ENCODE measurements around the gene DKKL1.
A peak's percentile ranks its signal among the peaks of the same experiment; 100 is the strongest.
"Not testable (repeated sequence)": the region's sequence is repeated elsewhere in the genome, so short reads cannot be mapped to it uniquely, and the experiment has no call there.

Gene DKKL1

DNA sequence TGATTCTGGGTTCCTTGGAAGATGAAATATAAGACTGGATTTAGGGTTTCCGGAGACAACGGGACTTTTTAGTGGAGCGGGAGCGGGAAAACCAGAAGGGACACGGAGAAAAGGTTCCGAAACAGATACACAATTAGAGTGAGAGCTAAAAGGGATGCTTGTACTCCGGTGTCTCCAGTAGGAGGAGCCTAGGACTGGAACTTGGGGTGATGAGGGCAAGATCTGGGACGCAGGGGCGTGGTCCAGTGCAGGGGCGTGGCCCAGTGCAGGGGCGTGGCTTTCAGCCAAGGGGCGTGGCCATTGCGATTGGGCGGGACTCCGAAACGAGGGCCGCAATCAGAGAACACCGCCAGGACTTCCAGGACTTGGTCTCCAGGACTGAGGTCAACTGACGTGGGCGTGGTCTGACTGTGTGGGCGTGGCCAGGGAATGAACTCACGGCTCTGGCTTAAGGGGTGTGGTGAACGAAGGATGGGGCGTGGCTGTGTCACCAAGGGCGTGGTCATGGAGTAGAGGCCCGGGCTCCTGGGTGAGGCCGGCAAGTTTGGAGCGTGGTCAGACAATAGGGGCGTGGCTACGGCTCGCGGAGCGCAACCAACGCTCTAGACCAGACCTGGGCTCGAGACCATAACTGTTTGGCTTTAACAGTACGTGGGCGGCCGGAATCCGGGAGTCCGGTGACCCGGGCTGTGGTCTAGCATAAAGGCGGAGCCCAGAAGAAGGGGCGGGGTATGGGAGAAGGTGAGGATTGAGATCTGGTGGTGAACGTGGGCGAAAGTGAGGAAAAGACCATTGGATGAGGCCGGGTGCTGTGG, at the start of gene DKKL1:
TSS of gene DKKL1 (plus strand) at position 610 of the 815 bp plus-strand sequence. CDS start at position 732, 122 bp downstream.
- DNase-seq = peak; percentile 42 to 46

DNA sequence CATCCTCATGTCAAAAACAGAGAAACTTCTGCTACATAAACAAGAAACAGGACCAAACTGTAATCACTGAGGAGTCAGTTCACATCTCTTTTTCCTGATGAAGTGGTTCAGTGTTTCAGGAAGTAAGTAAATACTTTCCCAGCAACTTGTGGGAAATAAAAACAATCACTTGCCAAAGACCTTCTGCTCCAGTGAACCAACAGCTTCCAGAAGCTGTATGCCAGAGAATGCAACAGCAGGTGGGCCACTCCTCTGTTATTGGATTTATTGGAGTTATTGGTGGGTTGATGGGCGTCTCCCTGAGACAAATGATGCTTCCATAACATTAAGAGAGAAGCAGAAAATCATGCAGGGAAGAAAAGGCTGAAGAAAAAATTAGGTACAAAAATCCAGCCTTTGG, 48.6 kb upstream of the DKKL1 start:
- DNase-seq = no peak

DNA sequence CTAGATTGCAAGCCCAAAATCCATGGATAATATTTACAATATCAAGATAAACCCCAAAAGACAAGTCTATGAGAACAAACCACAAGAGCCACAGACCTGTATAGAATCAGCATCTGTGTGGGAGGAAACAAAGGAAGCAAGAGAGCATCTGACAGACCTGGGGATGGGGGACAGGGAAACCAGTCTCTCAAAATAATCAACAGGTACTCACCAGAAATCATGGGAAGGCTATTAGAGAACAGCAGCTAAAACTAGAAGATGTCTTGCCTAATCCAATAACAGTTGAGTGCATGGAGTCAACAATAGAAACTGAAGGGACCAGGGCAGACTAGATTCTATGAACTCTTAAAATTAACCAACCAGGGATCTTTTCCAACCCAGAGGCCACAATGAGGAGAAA, 47.4 kb upstream of the DKKL1 start:
- DNase-seq = no peak

DNA sequence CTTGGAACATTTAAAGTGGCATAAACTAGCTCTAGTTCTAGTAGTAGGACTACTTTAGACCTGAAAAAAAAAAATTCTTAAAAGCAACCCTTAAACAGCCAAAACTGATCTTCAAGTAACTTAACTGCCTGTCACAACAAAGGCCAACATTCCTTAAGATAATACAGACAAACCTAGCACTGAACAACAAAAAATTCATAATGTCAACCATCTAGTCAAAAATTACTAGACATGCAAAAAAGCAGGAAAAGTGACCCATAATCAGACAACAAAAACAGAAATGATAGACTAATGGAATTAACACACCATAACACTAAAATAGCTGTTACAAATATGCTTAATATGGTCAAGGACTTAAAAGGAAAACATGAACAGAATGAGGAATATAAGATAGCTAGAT, 45.4 kb upstream of the DKKL1 start:
- DNase-seq = no peak

DNA sequence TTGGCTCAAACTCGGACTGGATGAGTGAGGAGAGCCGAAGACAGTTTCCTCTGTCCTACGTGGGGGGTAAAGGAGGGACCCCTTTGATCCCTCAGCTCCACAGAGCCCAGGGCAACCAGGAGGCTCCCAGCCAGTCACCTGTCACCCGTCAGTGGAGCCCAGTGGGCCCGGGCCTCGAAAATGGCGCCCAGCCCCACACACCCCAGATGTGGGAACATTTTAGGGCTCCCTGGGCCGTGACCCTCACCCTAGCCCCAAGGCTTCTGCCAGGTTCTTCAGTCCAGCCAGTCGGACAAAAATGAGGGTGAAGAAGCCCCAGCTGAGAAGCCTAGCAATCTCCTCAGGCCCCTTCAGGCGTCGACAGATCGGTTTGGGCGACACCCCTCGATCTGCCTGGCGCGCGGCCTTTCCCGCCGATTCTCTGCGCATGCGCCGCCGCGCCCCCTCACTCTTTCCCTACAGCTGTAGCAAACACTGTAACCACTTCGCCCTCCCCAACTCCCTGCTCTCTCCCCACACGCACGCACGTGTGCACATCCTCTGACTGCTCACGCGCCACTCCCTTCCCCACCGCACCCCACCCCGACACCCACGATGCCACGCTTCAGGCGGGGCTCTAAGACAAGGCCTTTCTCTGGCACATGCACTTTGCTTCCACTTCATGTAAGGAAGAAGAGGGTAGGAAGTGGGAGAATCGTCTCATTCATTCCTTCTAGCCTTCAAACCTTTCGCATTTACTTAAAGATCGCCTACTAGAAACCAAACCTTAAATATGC, 38.7 kb upstream of the DKKL1 start, which contains the start of gene SLC6A16:
TSS of gene SLC6A16 (minus strand) at position 391 of the 776 bp plus-strand sequence. CDS start 13,844 bp downstream, outside the sequence.
- no peak for DNase-seq

DNA sequence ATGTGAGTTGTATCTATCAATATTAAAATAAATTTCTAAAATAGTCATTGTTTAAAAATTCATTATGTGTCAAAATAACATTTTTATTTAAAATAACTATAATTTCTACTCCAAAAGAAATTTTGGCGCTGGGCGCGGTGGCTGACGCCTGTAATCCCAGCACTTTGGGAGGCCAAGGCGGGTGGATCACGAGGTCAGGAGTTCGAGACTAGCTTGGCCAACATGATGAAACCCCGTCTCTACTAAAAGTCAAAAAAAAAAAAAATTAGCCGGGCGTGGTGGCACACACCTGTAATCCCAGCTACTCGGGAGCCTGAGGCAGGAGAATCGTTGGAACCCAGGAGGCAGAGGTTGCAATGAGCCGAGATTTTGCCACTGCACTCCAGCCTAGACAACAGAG, 37.9 kb upstream of the DKKL1 start:
- not testable (repeated sequence) for DNase-seq

DNA sequence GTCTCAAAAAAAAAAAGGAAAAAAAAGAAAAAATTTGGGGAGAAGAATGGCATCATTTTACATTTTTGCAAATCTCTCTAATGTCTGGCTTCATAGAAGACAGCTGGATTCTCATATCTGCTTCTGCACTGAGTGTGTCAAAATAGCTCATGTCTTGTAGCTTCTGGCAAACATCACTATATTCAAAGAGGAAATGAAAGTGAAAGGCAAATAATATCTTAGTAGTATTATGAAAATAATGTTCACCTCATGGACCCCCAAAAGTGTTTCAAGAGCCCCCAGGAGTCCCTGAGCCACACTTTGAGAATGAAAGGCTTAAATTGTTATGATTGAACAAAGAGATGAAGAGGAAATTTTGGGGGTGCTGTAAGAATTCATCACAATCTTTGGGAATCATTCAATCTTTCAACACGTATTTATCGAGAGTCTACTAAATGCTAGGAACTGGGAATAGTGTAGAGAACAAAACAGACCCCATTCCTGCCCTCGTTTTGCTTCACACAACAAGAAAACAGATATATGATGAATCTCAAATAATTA, 37.4 kb upstream of the DKKL1 start:
- DNase-seq = no peak

DNA sequence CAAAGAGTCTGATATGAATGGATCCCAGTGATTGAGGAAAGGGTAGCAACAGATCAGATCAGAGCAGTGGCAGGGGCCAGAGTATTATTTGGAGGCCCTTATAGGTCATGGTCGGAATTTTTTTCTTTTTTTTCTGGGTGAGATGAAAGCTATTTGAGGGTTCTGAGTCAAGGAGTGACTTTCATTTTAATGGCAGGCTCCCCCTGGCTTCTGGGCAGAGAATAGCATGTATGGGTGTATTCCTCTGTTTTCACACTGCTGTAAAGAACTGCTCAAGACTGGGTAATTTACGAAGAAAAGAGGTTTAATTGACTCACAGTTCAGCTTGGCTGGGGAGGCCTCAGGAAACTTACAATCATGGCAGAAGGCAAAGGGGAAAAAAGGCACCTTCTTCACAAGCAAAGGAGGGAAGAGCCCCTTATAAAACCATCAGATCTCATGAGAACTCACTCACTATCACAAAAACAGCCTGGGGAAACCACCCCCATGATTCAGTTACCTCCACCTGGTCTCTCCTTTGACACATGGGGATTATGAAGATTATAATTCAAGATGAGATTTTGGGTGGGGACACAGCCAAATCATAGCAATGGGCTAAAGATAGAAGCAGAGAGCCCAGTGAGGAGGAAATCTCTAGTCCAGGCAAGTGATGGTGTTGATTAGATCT, 35.7 kb upstream of the DKKL1 start:
- DNase-seq = peak; percentile 35 to 50

DNA sequence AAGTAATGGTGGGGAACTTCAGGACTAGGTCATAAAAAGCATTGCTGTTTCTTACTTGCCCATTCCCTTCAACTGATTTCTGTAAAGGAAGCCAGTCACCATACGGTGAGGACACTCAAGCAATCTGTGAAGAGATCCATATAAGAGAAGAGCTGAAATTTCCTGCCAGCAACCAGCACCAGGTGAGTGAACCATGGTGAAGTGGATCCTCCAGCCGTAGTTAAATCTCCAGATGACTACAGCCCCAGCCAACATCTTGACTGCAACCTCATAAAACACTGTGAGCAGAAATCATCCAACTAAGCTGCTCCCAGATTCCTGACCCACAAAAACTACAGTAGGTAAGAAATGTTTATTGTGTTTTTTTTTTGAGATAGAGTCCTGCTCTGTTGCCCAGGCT, 34.9 kb upstream of the DKKL1 start:
- DNase-seq = no peak

DNA sequence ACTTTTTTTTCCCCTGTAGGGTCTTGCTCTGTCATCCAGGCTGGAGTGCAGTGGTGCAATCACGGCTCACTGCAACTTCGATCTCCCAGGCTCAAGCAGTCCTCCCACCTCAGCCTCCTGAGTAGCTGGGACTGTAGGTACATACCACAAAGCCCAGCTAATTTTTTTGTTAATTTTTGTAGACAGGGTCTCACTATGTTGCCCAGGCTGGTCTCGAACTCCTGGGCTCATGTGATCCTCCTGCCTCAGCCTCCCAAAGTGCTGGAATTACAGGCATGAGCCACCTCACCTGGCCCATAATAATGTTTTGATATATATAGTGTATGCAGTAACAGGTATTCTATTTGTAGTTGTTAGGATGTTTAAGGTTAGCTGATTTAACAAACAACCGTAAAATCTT, 32.5 kb upstream of the DKKL1 start:
- DNase-seq = not testable (repeated sequence)

DNA sequence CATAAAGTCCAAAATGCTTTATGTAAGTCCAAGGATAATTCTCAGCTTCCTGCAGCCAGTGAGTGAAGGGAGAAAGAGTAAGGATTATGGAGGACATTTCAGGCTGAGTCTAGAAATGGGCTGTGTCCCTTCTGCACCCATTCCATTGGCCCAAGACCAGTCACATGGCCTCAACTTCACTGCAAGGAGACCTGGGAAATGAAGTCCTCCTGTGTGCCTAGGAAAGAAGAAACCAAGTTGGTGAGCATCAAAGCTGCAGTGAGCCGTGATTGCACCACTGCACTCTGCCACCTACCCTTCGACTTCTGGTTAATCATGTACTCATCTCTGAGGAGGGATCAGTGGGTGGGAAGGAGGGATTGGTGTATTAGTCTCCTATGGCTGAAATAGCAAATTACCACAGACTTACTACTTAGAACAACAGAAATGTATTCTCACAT, 32.0 kb upstream of the DKKL1 start:
- DNase-seq = peak; percentile 52 to 59

DNA sequence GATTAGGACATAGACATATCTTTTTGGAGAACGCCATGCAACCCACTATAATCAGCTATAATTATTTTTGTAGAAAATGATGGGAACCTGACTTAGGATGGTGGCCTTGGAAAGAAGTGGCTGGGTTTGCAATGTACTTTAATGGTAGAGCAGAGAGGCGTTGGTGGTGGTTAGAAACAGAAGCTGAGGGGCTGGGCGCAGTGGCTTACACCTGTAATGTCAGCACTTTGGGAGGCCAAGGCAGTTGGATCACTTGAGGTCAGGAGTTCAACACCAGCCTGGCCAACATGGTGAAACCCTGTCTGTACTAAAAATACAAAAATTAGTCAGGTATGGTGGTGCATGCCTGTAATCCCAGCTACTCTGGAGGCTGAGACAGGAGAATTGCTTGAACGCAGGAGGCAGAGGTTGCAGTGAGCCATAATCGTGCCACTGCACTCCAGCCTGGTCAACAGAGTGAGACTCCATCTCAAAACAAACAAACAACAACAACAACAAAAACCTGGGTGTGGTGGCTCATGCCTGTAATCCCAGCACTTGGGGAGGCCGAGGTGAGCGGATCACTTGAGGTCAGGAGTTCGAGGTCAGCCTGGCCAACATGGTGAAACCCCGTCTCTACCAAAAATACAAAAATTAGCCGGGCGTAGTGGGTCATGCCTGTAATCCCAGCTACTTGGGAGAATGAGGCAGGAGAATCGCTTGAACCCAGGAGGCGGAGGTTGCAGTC, 30.8 kb upstream of the DKKL1 start:
- DNase-seq = not testable (repeated sequence)

DNA sequence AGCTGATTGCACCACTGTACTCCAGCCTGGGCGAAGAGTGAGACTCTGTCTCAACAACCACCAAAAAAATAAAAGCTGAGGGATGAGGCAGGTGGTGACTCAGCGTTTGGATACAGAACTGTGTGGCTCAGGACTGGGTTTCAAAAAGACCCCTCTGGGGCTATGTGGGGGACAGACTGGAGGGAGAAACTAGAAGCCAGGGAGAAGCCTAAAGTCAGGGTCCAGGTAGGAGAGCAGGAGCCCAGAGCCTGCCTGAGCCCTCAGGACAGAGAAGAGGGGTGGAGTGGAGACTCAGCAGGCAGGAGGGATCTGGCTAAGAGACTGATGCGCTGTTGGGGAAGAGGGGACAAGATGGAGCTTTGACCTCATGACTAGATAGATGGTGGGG, 30.3 kb upstream of the DKKL1 start:
- no peak for DNase-seq

DNA sequence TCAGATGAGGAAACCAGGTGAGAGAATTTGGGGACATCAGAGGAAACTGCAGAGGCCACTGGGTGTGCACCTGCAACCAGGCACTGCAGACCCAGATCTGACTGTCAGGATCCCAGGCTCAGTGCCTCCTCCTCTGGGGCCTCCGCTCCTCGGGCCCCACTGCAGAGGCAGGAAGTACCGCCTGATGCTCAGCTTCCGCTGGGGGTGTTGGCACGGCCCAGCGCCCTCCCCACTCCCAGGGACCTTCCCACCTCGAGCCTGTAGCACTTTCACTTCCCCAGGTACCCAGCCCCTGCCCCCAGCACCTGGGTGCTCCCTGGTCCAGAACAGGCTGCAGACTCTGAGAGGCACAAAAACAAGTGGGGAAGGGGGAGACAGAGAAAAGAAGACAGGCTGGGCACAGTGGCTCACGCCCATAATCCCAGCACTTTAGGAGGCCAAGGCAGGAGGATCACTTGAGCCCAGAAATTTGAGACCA, 29.8 kb upstream of the DKKL1 start:
- DNase-seq = peak; percentile 42 to 51

DNA sequence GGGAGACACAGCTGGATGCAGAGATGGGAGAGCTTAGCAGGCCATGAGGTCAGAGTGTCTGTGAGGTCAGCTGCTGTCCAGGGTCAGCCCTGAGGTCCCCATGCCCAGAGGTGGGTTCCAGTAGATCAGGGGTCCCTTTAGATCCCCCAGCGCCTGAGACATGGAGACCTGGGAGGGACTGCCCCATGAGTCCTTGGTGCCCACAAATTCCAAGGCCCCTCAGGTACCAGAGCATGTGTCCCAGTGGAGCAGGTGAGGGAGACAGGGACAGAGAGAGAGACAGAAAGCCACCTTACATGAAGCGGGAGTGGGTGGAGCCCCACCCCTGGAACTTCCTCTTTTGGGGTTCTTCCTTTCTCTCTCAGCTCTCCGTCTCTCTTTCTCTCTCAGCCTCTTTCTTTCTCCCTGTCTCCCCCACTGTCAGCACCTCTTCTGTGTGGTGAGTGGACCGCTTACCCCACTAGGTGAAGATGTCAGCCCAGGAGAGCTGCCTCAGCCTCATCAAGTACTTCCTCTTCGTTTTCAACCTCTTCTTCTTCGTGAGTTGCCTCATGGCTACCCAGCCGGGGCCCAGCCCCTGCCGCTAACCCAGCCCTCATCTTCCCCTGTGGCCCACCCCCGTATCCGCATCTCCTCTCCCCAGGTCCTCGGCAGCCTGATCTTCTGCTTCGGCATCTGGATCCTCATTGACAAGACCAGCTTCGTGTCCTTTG, 28.4 kb upstream of the DKKL1 start, which contains the start of gene CD37:
TSS of gene CD37 (plus strand) at position 336 of the 713 bp plus-strand sequence. CDS start at position 471, 135 bp downstream.
- peak; percentile 28 to 38 for DNase-seq

DNA sequence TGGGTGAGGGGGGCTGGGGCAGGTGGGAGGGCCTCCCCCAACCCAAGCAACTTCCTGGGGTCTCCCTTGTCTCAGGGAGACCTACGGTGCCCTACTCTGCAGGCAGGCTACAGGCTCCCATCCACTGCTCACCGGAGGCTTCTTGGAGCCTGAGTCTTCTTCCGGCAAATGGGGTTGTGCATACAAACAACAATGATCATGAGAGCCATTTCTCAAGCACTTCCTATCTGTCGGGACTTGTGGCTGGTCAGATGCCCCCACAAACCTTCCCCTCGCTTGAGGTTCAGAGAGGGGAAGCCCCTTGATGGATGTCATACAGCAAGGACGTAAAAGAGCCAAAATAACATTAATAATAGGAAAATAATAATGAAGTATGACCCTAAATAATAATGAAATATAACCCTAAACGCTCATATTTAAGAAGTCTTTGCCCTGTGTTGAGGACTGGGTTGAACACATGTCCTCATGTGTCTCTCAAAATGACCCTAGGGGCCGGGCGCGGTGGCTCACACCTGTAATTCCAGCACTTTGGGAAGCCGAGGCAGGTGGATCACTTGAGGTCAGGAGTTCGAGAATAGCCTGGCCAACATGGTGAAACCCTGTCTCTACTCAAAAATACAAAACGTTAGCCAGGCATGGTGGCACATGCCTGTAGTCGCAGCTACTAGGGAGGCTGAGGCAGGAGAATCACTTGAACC, 27.7 kb upstream of the DKKL1 start:
- no peak for DNase-seq

DNA sequence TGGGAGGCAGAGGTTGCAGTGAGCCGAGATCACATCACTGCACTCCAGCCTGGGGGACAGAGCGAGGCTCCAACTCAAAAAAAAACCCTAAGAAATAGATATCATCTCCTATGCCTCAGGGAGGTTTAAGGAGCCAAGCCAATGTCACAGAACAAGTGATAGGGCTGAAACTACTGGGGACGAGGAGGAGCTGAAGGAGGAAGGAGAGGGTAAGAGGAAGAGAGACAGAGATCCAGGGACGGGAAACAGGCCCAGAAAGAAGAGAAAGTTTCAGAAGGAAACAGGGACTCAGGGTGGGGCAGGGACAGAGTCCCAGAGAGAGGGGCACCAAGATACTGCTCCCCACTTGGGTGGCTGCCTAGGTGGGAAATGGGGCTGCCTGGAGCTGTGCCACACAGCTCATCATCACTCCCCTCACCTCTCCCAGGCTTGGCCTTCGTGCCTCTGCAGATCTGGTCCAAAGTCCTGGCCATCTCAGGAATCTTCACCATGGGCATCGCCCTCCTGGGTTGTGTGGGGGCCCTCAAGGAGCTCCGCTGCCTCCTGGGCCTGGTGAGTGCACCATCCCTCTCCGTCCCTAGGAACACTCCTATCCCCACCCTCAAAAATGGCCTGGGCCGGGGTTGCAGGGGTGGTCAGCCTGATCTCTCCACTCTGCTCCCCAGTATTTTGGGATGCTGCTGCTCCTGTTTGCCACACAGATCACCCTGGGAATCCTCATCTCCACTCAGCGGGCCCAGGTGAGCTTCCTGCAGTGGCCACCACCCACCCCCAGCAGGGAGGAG, 27.0 kb upstream of the DKKL1 start:
- no peak for DNase-seq

DNA sequence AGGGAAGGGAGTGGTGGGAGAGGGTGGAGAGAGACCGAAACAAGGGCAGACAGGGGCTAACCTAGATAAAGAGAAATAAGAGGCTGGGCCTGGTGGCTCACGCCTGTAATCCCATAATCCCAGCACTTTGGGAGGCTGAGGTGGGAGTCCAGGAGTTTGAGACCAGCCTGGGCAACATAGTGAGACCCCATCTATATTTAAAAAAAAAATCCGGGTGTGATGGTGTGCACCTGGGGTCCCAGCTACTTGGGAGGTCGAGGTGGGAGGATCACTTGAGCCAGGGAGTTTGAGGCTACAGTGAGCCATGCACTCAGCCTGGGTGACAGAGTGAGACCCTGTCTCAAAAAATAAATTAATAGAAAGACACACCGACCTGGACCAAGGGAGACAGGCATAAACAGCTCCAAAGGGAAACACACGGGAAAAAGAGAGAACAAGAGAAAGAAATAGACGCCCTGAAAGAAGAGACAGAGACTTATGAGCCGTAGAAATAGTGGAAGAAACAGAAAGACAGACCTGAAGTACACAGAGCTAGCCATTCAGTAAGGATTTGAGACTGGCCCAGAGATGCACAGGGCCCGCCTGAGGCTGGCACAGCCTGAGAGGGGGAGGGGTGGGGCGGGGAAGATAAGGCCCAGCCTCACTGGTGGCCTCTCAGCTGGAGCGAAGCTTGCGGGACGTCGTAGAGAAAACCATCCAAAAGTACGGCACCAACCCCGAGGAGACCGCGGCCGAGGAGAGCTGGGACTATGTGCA, 26.2 kb upstream of the DKKL1 start:
- no peak for DNase-seq
